ENCODE results near the gene TMEM229B.

GRCh38 chr14:67510121-67510520, 21.6 kb upstream of the TMEM229B start:
- no peak for TF ChIP-seq CTCF (IDR thresholded peaks at IDR 0.05)
- TF ChIP-seq POLR2A (IDR thresholded peaks at IDR 0.05), result no peak

All from esophagus squamous epithelium (tissue), 4 donors.